NB4 (cell line): ENCODE measurements around the gene FAM50B.

Experiments used
- CTCF ChIP-seq: IDR thresholded peaks from one replicate; pipeline ENCODE4 v1.5.1; 2012; ENCODE audit warnings: low read depth, low read length
- MAX ChIP-seq: IDR thresholded peaks from 2 replicates; pipeline ENCODE4 v1.6.1; 2011; ENCODE audit warnings: low read depth, low read length
- MYC ChIP-seq: IDR thresholded peaks from 2 replicates; pipeline ENCODE4 v1.6.1; 2011; ENCODE audit warnings: low read depth, low read length
- POLR2A ChIP-seq: IDR thresholded peaks from 2 replicates; pipeline ENCODE4 v1.6.1; 2011; ENCODE audit warnings: mild to moderate bottlenecking; ENCODE audit not compliant: insufficient read length; ENCODE audit errors: extremely low read depth

- TF ChIP-seq MAX (no peak), POLR2A (no peak), CTCF (no peak), MYC (no peak)
These were observed 1.7 kb upstream of the FAM50B start for GRCh38 chr6:3847521-3847920.
